NCI-H2081 (cell line): Measurements from ENCODE around the gene RELN.
A peak's percentile ranks its signal among the peaks of the same experiment; 100 is the strongest.
"Not testable (repeated sequence)": the region's sequence is repeated elsewhere in the genome, so short reads cannot be mapped to it uniquely, and the experiment has no call there.

ENCODE experiments used
- DNase-seq, 2 experiments: peaks; one replicate each; lab custom pipeline; 2025; lab: John Stamatoyannopoulos, UW

RELN gene

DNA sequence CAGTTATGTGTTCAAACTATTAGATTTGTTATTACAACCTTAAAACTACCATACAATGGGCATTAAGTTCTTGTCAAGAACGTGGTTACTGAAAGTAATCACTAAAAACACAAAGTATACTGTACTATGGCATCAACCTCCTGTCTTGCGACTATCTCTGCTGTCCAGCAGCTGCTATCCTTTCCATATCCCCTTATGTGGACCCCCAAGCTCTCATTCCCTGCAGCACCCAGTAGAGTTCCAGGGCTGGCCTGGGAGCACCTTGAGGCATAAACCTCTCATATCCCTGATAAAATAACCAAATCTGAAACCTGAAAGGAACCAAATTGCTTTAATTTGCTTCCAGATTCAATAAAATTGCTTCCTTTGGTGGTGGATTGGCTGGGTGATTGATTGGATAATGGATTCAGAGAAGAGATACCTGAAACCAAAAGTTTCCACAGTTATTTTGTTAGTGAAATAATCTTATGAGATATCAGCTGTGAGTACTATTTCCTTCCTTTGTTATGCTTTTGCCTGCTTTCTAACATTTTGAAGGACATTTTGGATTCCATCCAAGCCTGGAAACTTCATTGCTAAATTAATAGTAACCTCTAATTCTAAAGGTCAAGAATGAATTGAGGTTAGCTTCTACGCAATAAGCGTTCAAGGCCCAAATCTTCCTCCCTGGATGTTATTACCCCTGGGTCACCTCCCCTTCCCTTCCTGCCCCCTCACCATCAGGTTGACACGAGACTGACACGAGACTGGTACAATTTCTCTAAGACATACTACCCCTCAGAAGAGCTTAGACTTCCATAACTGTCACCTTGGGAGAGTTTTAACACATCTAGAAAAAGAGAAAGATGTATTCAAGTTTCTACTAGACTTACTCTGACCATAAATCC lies 48.8 kb downstream of the RELN start:
- DNase-seq, result no peak

DNA sequence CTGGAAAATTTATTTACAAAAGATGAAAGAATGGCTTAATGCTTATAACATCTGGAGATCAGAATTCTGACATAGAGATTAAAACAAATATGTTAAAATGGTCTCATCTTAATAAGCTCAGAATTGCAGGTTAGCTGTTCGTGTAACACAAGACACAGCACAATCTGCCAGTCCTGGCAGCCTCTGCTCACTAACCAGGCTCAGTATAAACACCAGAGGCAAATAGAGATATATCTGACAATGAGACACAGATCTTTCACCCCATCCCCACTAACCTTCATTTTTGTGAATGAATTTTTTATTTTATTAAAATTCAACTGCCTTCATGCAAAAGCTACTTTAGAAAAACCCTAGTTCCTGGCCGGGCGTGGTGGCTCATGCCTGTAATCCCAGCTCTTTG lies 51.8 kb downstream of the RELN start:
- DNase-seq, result no peak

DNA sequence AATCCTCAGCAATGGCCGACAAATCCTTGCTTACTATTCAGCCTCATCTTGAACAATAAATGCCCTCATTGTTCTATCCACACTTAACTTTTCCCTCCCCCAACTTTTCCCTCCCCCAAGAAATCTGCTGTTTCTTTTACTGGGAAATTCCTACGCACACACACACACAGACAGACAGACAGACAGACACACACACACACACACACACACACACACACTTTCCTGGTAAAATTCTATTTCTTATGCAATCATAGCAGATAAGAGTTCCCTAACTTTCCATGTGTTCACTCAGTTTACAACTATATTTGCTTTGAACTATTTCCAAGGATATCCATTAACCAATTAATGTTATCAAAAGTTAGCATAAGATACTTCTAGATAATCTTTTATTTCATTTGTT lies 52.9 kb downstream of the RELN start:
- DNase-seq, result no peak

DNA sequence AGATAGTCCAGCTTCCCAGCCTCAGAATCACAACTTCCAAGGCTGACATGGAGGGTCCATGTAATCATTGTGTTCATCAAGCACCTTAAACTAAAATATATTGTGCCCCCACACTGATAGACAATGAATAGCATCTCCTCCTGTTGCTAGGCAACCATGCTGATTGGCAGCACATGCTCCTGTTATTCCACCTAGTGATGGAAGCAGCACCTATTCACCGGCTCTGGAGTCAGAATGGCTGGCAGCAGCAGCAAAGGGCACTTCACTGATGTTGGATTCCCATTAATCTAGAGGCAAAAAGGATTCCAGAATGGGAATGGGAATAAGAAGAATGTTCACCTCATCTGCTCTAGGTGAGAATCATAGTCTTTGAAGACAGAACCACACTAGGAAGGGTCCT lies 55.0 kb downstream of the RELN start:
- DNase-seq, result no peak

DNA sequence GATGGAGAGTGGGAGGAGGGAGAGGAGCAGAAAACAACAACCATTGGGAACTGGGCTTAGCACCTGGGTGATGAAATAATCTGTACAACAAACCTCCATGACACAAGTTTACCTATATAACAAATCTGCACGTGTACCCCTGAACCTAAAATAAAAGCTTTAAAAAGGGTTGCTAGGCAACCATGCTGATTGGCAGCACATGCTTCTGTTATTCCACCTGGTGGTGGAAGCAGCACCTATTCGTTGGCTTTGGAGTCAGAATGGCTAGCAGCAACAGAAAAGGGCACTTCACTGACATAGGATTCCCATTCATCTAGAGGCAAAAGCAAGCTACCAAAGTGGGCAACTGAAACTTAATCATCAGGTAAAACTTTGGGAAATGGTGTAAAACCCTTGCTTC lies 57.1 kb downstream of the RELN start:
- DNase-seq, result peak in 1 of 2 experiments; percentile 11

DNA sequence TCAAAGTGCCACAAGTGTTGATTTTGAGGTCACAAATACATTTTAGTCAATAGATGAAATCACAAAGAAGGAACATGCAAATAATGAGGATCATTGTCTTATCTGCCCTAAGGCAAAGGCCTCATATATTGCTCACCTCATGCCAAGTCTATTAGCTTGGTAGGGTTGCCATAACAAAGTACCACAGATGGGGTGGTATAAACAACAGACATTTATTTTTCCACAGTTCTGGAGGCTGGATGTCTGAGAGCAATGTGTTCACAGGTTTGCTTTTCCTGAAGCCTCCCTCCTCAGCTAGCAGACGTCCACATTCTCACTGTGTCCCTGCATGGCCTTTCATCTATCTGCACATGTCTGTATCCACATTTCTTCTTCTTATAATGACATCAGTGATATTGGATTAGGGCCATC lies 59.6 kb downstream of the RELN start:
- peak; percentile 17 to 72 for DNase-seq

DNA sequence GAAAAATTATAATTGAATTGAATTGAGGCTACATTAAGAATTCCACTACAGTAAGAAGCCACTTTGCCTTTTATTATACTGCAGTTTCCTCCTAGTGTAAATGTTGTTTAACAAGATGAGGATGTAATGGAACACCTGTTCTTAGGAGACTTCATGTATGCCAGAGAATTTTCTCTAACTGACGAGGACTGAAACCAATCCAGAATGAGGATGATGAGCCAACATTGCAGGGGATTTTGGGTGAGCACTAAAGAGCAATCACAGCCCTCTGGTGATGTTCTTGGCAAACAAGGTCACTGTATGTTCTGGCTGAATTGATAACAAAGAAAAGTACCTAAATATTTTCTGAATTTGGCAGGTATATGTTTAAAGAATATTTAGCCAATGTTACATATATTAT lies 60.9 kb downstream of the RELN start:
- DNase-seq, result no peak

DNA sequence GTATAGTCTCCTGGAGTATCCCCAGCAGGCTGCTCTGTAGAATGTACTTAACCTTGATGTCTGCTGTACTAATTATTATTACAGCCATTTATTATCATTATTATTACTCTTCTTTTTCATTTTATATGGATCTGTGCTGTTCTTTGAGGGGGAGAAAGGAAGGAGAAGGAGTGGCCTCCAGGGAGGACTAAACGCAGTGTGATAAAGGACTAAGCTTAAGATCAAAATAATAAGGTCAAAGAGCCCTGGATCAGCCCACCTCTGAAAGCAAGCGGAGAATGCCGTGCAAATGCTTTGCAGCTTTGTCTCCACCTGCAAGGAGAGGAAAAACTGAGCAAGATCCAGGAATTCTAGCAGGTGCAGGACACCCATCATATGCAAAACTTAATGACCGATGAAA lies 65.3 kb downstream of the RELN start:
- DNase-seq, result no peak

DNA sequence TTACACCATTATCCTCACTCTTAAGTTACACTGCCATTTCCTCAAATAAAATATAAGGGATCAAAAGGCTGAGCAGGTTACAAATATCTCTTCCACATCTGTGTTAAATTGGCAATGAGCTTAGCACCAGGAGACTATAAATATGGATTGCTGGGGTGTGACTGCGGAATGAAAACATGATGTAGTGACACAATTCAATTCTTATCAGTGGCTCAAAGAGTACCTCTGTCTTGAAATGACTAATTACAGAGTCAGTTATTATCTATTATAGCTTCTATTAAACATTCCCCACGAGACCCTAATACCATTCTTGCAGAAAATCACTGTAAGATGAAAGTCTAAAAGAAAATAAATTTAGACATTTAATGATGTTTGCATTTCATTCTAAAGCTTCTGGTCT lies 67.1 kb downstream of the RELN start:
- no peak for DNase-seq

DNA sequence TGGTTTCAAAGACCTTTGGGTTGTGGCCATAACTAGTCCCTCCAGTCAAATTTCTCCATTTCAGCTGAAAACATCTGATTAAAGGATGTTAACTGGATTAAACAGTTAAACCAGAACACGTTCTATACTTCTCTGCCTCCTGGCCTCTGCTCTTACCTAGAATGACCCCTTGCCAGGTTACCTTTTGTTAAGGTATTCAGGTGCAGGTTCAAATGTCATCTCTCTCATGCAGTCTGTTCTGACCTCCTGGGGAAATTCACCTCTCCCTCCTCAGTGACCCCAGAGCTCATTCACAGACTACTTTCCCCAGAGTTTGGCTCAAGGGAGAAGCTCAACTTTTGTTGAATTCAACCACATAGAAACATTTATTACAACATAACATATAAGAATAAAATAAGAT lies 67.8 kb downstream of the RELN start:
- DNase-seq, result no peak

DNA sequence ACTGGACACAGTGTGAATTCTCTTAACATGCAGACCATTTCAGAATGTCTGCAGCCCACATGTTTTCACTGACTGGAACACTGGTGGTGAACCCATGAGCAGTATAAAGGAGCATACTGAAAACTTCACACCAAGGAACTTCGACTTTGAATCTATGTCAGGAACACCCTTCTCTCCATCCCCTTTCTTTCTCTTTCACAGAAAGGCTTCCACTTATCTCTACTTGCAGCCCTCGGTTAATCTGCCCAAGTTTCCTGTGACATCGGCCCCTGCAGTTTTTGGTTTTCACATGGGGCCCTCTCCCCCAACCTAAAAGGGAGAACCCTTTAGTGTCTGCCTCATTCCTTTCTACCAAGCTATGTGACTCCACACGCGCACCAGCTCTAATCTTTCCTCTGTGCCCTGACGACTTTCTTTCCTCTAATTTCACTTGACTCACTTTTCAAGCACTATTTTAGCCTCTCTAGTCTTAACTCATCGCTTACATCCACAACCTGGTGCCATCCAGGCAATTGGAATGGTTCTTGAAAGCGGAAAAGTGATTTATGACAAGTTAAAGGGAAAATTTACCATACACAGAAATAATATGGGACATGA lies 70.1 kb downstream of the RELN start:
- DNase-seq, result no peak

DNA sequence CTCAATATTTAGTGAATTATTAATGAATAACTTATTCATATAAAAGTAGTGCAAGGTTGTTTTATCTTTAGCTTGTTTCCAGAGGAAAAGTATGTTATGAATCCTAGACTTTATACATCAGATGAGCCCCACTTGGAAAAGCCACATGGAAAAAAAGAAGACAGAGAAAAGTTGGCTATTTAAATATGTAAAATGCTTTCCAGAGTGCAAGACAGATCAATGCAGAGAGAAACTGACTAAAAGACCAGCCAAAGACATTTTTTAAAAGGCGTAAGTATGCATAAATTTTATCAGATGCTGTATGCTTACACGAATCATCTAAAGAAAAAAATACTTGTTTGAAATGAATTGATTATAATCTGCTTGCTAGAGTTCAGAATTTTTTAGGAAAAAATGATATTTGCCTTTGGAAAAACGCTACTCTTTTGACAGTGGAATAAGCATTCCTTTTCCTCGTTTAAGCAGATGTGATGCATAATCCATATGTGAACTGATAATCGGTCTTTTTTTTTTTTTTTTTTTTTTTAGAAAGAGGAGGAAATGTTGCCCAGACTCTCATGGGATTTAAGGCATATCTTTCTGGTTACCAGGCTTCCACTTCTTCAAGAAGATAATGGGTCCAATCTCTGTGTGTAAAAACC lies 70.7 kb downstream of the RELN start:
- DNase-seq, result no peak

DNA sequence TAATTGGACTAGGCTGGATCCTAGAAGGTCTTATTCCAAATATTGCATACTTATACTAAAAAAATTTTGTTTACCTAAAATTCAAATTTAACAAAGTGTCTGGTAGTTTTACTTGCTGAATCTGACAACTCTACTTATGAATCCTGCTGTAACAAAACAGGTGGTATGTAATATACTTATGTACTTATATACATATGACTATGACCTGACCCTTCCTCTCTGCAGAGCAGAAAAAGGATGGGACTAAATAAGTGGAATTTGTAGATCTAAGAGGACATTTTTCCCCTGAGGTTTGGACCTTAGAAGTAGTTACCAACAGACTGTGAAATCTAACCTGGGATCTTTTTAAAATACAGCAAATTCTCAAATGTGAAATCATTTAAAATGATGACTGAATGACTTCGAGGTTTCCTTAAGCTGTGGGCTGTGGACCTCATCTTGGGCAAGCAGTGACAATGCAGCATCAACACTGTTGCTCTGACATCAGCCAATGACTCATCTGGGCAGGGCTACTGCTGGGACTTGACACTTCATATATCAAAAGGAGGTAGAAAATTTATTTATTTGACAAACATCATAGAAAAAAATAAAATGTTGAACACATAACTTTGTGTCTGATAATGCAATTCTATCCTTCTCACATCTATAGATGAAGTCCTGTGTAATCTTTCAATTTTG lies 73.6 kb downstream of the RELN start:
- DNase-seq, result no peak

DNA sequence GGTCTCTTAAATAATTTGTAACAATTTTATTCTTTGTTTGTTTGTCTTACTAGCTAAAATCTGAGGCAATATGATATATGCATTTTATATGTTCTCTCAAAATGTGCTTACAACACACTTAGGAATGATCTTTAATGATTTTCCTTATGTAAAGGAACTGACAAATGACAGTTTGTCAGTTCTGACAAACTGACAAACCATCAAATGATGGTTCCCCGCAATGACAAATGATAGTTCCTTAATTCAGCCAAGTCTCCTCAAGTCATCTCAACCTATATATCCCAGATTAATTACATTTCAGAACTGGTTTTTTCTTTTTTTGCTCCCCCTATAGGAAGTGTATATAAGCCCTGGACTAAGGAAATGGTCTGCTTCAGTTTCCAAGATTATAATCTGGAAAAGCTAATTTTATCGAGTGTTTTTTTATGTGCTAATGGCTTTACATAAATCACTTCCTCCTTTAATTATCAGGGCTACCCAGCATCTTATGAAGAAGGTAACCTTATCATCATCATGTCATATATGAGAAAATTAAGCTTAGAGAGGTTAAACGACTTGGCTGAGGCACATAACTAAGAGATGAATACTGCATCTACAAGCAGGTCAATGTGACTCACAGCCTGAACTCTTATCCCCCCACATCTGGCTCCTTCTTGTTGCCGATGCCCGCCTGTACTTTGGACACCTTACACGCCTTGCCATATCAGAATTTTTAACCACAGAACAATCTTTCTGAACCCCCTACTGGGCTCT lies 75.1 kb downstream of the RELN start:
- no peak for DNase-seq

DNA sequence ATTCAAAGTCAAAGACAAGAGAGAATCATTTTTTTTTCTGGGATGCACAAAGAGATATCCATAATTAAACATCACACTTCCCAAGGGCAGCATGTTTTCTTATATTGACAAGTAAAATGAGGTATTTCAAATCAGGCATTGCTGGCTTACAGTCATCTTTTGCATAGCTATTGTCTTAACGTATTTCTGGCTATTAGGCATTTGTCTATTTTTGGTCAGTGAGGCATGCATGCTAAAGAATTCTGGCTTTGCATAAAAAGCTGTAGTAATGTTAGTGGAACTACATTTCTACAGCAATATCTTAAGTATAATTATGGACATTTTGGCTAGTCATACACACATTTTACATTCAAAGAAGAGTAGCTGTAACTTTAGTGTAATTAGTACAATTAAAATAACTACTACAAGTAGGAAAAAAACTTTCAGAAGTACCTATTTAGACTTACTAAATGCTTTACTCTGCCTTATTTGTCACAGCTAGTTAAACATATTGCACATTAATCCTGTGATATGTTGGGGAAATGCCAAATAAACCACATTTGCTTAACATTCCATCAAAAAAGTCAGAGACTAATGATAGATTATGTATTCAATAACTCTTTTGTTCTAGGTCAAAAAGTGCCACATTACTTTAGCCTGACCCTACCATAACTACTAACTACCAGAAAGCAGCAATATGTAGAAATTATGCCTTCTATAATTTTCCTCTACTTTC lies 76.4 kb downstream of the RELN start:
- no peak for DNase-seq

DNA sequence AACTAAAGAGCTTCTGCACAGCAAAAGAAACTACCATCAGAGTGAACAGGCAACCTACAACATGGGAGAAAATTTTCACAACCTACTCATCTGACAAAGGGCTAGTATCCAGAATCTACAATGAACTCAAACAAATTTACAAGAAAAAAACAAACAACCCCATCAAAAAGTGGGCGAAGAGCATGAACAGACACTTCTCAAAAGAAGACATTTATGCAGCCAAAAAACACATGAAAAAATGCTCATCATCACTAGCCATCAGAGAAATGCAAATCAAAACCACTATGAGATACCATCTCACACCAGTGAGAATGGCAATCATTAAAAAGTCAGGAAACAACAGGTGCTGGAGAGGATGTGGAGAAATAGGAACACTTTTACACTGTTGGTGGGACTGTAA lies 78.4 kb downstream of the RELN start:
- DNase-seq, result not testable (repeated sequence)

DNA sequence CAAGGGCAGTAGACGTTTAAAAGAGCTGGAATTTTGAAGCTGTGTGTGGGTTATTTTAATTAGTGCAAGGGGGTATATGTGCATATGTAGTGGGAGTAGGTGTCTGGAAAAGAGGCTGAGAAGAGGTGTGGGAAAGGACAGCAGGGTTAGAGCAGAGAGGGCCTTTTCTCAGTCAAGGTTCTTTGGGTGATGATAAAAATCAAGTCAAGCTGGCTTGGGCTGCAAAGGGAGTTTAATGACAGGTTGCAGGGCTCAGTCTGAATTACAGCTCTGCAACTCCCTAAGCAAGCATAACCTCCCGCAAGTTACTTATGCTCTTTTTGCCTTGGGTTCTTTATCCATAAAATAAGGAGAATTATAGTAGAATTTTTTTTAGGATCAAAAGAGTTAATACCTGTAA lies 83.5 kb downstream of the RELN start:
- no peak for DNase-seq

DNA sequence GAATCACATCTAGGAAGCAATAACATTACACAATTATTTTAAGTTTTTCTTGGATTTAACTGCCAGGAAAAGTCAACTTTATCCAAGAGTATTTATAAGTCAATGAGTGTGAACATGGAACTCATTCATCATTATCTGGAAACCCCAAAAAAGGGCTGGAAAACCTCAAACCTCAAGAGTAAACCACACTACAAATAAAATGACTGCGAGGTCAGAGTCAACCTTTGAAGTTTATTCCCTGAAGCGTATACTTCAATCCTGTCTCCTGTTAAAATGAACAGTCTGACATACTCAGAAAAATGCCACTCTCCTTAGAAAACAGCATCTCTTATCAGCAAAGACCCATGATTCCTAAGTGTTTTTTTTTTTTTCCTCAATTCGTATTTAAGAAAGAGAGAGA lies 86.5 kb downstream of the RELN start:
- no peak for DNase-seq

DNA sequence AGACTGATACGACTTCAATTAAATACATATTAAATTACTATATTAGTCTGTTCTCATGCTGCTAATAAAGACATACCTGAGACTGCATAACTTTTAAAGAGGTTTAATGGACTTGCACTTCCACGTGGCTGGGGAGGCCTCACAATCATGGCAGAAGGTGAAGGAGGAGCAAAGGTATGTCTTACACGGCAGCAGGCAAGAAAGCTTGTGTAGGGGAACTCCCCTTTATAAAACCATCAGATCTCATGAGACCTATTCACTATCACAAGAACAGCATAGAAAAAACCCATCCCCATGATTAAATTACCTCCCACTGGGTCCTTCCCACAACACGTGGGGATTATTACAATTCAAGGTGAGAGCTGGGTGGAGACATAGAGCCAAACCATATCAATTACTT lies 92.6 kb downstream of the RELN start:
- not testable (repeated sequence) for DNase-seq

DNA sequence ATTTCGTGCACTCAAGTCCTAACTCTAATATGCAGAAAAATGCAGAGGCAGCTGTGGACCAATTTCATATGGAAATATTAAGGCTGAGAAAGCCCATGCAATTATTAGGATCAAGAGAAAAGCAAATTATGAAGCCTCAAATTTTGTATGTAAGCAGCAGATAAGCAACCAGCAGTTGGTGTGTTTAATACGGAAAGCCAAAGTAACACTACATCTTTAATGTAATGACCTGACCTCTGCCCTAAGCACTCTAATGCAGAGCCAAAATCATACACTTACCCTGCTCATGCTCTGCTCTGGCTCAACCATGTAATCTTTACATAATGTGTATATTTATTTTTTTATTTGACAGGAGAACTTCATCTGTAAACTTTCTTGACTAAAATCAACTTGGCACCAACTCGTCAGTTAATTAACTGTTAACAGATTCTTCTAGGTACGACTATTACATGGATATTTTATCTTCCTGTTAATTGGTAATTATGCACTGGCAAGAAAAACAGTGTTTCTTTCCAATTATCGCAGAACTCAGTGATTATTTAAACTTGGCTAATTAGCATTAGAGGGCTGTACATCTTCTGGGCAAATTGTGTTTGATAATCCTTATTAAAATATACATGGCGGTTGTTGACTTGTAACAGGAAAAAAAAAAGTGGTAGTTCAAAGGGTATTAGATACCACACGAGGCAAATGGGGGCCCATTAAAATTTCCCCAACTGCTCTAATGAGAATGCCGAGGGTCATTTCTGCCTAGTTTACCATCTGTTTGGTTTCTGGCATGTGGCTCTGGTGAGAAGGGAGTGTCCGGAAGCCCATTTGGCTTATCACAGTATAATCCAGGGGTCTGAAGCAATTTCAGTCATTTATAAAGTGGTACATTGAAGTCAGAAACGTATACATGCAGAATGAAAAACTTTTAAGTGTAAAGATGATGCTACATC lies 94.5 kb downstream of the RELN start:
- DNase-seq, result no peak
